K562 (cell line): ENCODE measurements around the gene RASL12. TPM values are rescaled to one million over a fixed set of nuclear protein-coding genes. Genes with fewer than 3 reads are reported as not detected.

Source experiments
- ATAC-seq: fragments of 200-7000 bp; cut with Tn5 transposase; 3 replicates; pipeline ENCODE4 v1.9.1; 2020; ENCODE audit warnings: moderate library complexity
- BruUV-seq: library from RNA; stranded (reverse); fragments of 400-500 nt; replicated peaks from 2 replicates; lab custom pipeline; 2021; lab: Mats Ljungman, UMichigan
- CTCF ChIA-PET: fragments of 300-600 bp; formaldehyde crosslinking; extraction: SDS; loops from one replicate; lab custom pipeline; 2021; ENCODE audit warnings: low intra/inter-chr PET ratio; lab: Yijun Ruan, JAX
- POLR2A ChIA-PET: fragments of 300-600, 350-650 bp; sonication (Branson Sonifier 250); formaldehyde crosslinking; extraction: SDS; loops from one replicate; lab custom pipeline; 2021; ENCODE audit warnings: antibody characterized with exemption, inconsistent platforms; lab: Yijun Ruan, JAX
- DNase-seq, 4 experiments: peaks; one replicate each; pipeline versions ENCODE4 v3.0.0 to v3.0.0-alpha.2; 2011 to 2018; ENCODE audit warnings: low spot score in 3 of 4, mixed read lengths in 3 of 4; ENCODE audit errors: extremely low read depth in 1 of 4
- FAIRE-seq: peaks from 2 replicates; lab custom pipeline; 2011; peaks lifted over from hg19 to GRCh38; lab: Jason Lieb, UNC
- H2AFZ ChIP-seq: 2 replicates; pipeline ENCODE4 v1.6.0; 2011; ENCODE audit warnings: low read depth, low read length, control low read depth, inconsistent platforms
- H3K27ac ChIP-seq: fragments of 200-600 bp; 3 replicates; pipeline ENCODE4 v1.8.0; 2011; ENCODE audit warnings: low read depth, mild to moderate bottlenecking, control low read depth, inconsistent platforms, low read length, moderate library complexity, mixed read lengths; ENCODE audit errors: extremely low read depth
- H3K27me3 ChIP-seq, 2 experiments: fragments of 300-600 bp in 1 of 2; 2 replicates in 1 of 2; 3 replicates in 1 of 2; pipeline versions ENCODE4 v1.6.0 to v1.8.0; 2011; ENCODE audit warnings: inconsistent platforms in 2 of 2, low read length in 2 of 2, mild to moderate bottlenecking in 1 of 2, mixed read lengths in 1 of 2, moderate library complexity in 1 of 2; ENCODE audit not compliant: control insufficient read depth in 2 of 2, insufficient read depth in 2 of 2
- H3K36me3 ChIP-seq: fragments of 300-600 bp; 3 replicates; pipeline ENCODE4 v1.8.0; 2011; ENCODE audit warnings: mild to moderate bottlenecking, low read length, inconsistent platforms; ENCODE audit not compliant: control insufficient read depth, insufficient read depth
- H3K4me1 ChIP-seq, 2 experiments: fragments of 200-600 bp in 1 of 2; replicated peaks in 1 of 2; 2 replicates in 1 of 2; 3 replicates in 1 of 2; pipeline versions ENCODE4 v1.5.1 to v1.8.0; 2011; ENCODE audit warnings: inconsistent platforms in 2 of 2, low read length in 2 of 2, mild to moderate bottlenecking in 1 of 2, mixed read lengths in 1 of 2, moderate library complexity in 1 of 2; ENCODE audit not compliant: control insufficient read depth in 2 of 2, insufficient read depth in 2 of 2
- H3K4me2 ChIP-seq: 2 replicates; pipeline ENCODE4 v1.6.1; 2011; ENCODE audit warnings: low read length, control low read depth, inconsistent platforms, mixed read lengths; ENCODE audit not compliant: insufficient read depth
- H3K4me3 ChIP-seq: fragments of 200-600 bp; sonication (generic), shearing (Covaris generic); 2 replicates; pipeline ENCODE4 v1.5.1; 2016; ENCODE audit warnings: control low read depth, inconsistent platforms
- H3K79me2 ChIP-seq: fragments of 200-600 bp; 3 replicates; pipeline ENCODE4 v1.8.0; 2011; ENCODE audit warnings: low read length, inconsistent platforms; ENCODE audit not compliant: control insufficient read depth, insufficient read depth
- H3K9ac ChIP-seq, 2 experiments: 2 replicates each; pipeline versions ENCODE4 v1.6.0 to v1.6.1; 2011; ENCODE audit warnings: low read depth in 2 of 2, low read length in 2 of 2, control low read depth in 1 of 2, inconsistent platforms in 1 of 2, mild to moderate bottlenecking in 1 of 2, mixed read lengths in 1 of 2; ENCODE audit not compliant: insufficient read depth in 1 of 2
- H3K9me1 ChIP-seq: one replicate; pipeline ENCODE4 v1.6.0; 2011; ENCODE audit warnings: inconsistent platforms, mild to moderate bottlenecking, low read length, moderate library complexity; ENCODE audit not compliant: control insufficient read depth, insufficient read depth
- H3K9me3 ChIP-seq: replicated peaks from 2 replicates; pipeline ENCODE4 v1.5.1; 2011; ENCODE audit warnings: low read depth, low read length, inconsistent platforms; ENCODE audit not compliant: control insufficient read depth, insufficient read depth
- H4K20me1 ChIP-seq: replicated peaks from 2 replicates; pipeline ENCODE4 v1.6.1; 2011; ENCODE audit warnings: low read length, inconsistent platforms, mixed read lengths; ENCODE audit not compliant: control insufficient read depth, insufficient read depth
- BRF1 ChIP-seq: IDR thresholded peaks from 3 replicates; pipeline ENCODE4 v1.6.1; 2011; ENCODE audit warnings: borderline replicate concordance, mild to moderate bottlenecking; ENCODE audit not compliant: insufficient read length; ENCODE audit errors: extremely low read depth
- CEBPG ChIP-seq, 3 experiments: fragments of 200-800 bp in 1 of 3; sonication (Bioruptor generic) in 1 of 3; sonication (generic) in 1 of 3; formaldehyde crosslinking in 1 of 3; IDR thresholded peaks in 2 of 3; conservative IDR thresholded peaks in 1 of 3; 2 replicates each; pipeline versions ENCODE4 v1.6.1 to v1.8.0; 2016 to 2022; ENCODE audit warnings: missing compliant biosample characterization in 2 of 3, missing genetic modification characterization in 2 of 3, mild to moderate bottlenecking in 1 of 3, missing genetic modification reagents in 1 of 3
- ETV1 ChIP-seq: fragments of 450-650 bp; conservative IDR thresholded peaks from 2 replicates; pipeline ENCODE4 v1.6.1; 2016; ENCODE audit warnings: missing genetic modification characterization, control low read depth, low read depth, missing compliant biosample characterization
- NR3C1 ChIP-seq: sonication (generic); formaldehyde crosslinking; IDR thresholded peaks from 2 replicates; pipeline ENCODE4 v1.8.1; 2022; ENCODE audit warnings: missing genetic modification reagents
- U2AF1 ChIP-seq: fragments of 200-400 bp; formaldehyde crosslinking; optimal IDR thresholded peaks from 2 replicates; pipeline ENCODE3; 2017; ENCODE audit warnings: mild to moderate bottlenecking, low read depth, low read length, moderate library complexity
- ZNF282 ChIP-seq: sonication (generic); formaldehyde crosslinking; IDR thresholded peaks from 2 replicates; pipeline ENCODE4 v1.8.1; 2023; ENCODE audit warnings: missing genetic modification reagents
- ZNF639 ChIP-seq, 2 experiments: fragments of 200-800 bp in 1 of 2; sonication (Bioruptor generic) in 1 of 2; sonication (generic) in 1 of 2; formaldehyde crosslinking in 1 of 2; IDR thresholded peaks in 1 of 2; conservative IDR thresholded peaks in 1 of 2; 2 replicates each; pipeline versions ENCODE4 v1.5.0 to v1.6.1; 2016 to 2020; ENCODE audit warnings: missing compliant biosample characterization in 1 of 2, missing genetic modification characterization in 1 of 2, missing genetic modification reagents in 1 of 2
- ZSCAN29 ChIP-seq: fragments of 450-650 bp; IDR thresholded peaks from 2 replicates; pipeline ENCODE4 v1.6.1; 2017
- WGBS: fragments of 100-300 bp; shearing (Covaris generic); methylation state at CpG from one replicate; pipeline ENCODE4 v1.1.6; 2016; ENCODE audit warnings: low coverage, mixed read lengths; ENCODE audit not compliant: insufficient coverage; ENCODE audit errors: missing lambda C conversion rate; 5-methylcytosine and 5-hydroxymethylcytosine counted together
- in situ Hi-C: fragments of 300-500 bp; cut with MboI; formaldehyde crosslinking; loops from 4 replicates; pipeline ENCODE4 v1.15.0; 2018; ENCODE audit warnings: inconsistent platforms, mixed read lengths
- intact Hi-C: fragments of 100-400 bp; cut with micrococcal nuclease; formaldehyde crosslinking; loops from 2 replicates; pipeline ENCODE4 v1.14.2; 2022
- polyA plus RNA-seq, 8 experiments: library from polyadenylated mRNA; depleted of rRNA in 4 of 8; stranded (reverse) in 5 of 8; unstranded in 3 of 8; fragments of >200 nt; fragmentation: Nextera tagmentation in 2 of 8; fragmentation: Illumina TruSeq in 1 of 8; extraction: Ambion mirVana in 2 of 8; extraction: Trizol in 1 of 8; gene quantifications; 2 replicates each; pipeline versions ENCODE4 v1.2.1 to v1.2.3, GENCODE V29; 2011 to 2014; ENCODE audit warnings: inconsistent platforms in 1 of 8, missing spikeins in 1 of 8
- total RNA-seq, 7 experiments: library from RNA; depleted of rRNA in 6 of 7; stranded (reverse); fragments of >200 nt in 6 of 7; fragmentation: Illumina TruSeq in 2 of 7; extraction: Trizol in 2 of 7; gene quantifications; 2 replicates each; pipeline versions ENCODE4 v1.2.1 to v1.2.3, GENCODE V29; 2011 to 2021; ENCODE audit warnings: low replicate concordance in 1 of 7

Gene RASL12
- total and polyA plus RNA-seq, 9 of the 15 experiments (the other 6 are each of a cell fraction or from before 2014, with no cell fraction given), result not detected

GRCh38 chr15:65072617-65073016, 4.8 kb upstream of the RASL12 start:
- H3K79me2 ChIP-seq, result no peaks in the 10 kb centered on the region
- H3K9ac ChIP-seq, result no peak overlapping the region
- no peak overlapping the region for H3K4me3 ChIP-seq
- CTCF ChIA-PET, result no interaction called here
- H3K27ac ChIP-seq, result no peak overlapping the region
- peaks cover 0 to 16% of the 10 kb centered on the region in 2 experiments; a peak in 2 of 5 replicates for H3K4me1 ChIP-seq
- WGBS, result 0% methylated on average over 2 of the region's 3 CpGs
- FAIRE-seq, result no peak
- in situ Hi-C loops, result no loop called here
- no peak overlapping the region for H3K4me2 ChIP-seq
- H3K9me3 ChIP-seq, result no peaks in the 10 kb centered on the region; the same call in 1 of the 2 replicates
- H2AFZ ChIP-seq, result no peak overlapping the region
- H3K27me3 ChIP-seq, result peaks cover 3 to 24% of the 10 kb centered on the region in 2 experiments; a peak in 3 of 5 replicates
- no peak for TF ChIP-seq U2AF1
- TF ChIP-seq CEBPG (CRISPR knock-in tag; IDR thresholded peaks at IDR 0.05), result no peak
- TF ChIP-seq CEBPG (tag; conservative IDR thresholded peaks at IDR 0.05 in 1 of 2, IDR thresholded peaks at IDR 0.05 in 1 of 2), result no peak
- no peak for TF ChIP-seq ZNF282 (CRISPR knock-in tag)
- no peak for TF ChIP-seq NR3C1 (CRISPR knock-in tag)
- no peak for TF ChIP-seq ETV1 (tag)
- TF ChIP-seq BRF1, result no peak
- no peak for TF ChIP-seq ZNF639 (CRISPR knock-in tag; conservative IDR thresholded peaks at IDR 0.05 in 1 of 2, IDR thresholded peaks at IDR 0.05 in 1 of 2)
- TF ChIP-seq ZSCAN29, result no peak
- TF ChIP-seq, all 486 proteins: peak for 0
- intact Hi-C loops, result no loop called here
- no peak for ATAC-seq
- BruUV-seq, result no TSS peak
- POLR2A ChIA-PET, result interaction anchor here (0.9 to 1.0 kb wide), 2 partner anchors 12 to 232 kb away, joined by 3 to 4 read pairs; partner anchors contain the start of gene RNU5B-1
- Histone ChIP-seq H4K20me1 (0 out of 2 replicates have a peak, but pooled peaks cover 3% of the 10 kb centered on the region), H3K36me3 (no peaks in the 10 kb centered on the region), H3K9me1 (no peaks in the 10 kb centered on the region)
- DNase-seq, result no peak
